Measurements from ENCODE around the gene FGD2. TPM values are rescaled to one million over a fixed set of nuclear protein-coding genes. Genes with fewer than 3 reads are reported as not detected.

The FGD2 gene
- total RNA-seq: under 0.01 TPM in 1 of 2 replicates, not detected in the other

GRCh38 chr6:37005061-37005810, at the start of gene FGD2:
Gene FGD2, plus strand, starts transcription at chr6:37005655. Its CDS starts 163 bp downstream, at chr6:37005818.

GRCh38 chr6:36985808-36986703, 19.4 kb upstream of the FGD2 start, which contains the start of gene MTCH1:
Gene MTCH1, minus strand, starts transcription at chr6:36986196. Its CDS starts 23 bp downstream, at chr6:36986173.

Other genes with a start within 250 kb of the FGD2 start
- gene CPNE5, start 166.2 kb upstream of the FGD2 start, total RNA-seq: not detected in 2 replicates
- gene PPIL1, start 130.9 kb upstream of the FGD2 start, total RNA-seq: 15.3 and 33.9 TPM in 2 replicates
- 29.8 and 47.4 TPM in 2 replicates for gene C6orf89, start 119.7 kb upstream of the FGD2 start, total RNA-seq
- gene PI16, start 50.9 kb upstream of the FGD2 start, total RNA-seq: not detected in 2 replicates
- 155 and 174 TPM in 2 replicates for gene MTCH1, start 19.5 kb upstream of the FGD2 start, total RNA-seq
- gene PIM1, start 164.5 kb downstream of the FGD2 start, total RNA-seq: 5.5 and 8.6 TPM in 2 replicates